Measurements from ENCODE around the gene MOGAT1. TPM values are rescaled to one million over a fixed set of nuclear protein-coding genes. Genes with fewer than 3 reads are reported as not detected.

The MOGAT1 gene
- total RNA-seq, 1 experiment from 2014 or later: not detected

DNA sequence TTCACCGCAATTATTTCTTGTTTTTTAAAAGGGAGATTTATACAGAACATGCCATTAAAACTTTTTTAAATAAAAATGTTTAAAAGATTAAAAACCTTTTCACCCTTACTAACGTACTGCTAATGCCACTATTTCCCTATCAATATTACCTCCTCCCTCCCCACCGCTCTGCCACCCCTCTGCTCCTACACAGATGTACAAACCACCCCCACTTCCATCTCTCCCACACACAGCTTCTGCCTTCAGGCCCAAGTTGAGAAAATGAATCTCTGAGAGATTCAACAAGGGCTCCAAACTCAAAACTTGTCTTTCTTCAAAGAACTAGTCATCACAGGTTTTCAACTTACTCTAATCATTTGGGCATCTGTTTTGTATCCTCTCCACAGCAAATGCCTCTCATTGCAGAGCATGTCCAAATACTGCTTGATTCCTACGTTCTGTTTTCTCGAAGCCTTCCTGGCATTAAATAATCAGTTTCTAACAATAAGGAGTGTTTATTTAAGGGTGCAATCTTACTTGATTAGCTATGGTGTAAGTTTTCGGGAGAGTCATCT lies 47.6 kb upstream of the MOGAT1 start:
- H3K4me1 ChIP-seq (ENCODE audit: insufficient read depth, low read length, poor library complexity, severe bottlenecking): no peaks in the 10 kb centered on the region
- no peak overlapping the region for H3K27ac ChIP-seq (ENCODE audit: low read depth, low read length, poor library complexity, severe bottlenecking)
- intact Hi-C loops (cut with micrococcal nuclease; ENCODE audit: unreplicated experiment): no loop called here
- H3K9me3 ChIP-seq (ENCODE audit: low read depth, low read length, poor library complexity, severe bottlenecking): no peaks in the 10 kb centered on the region
- POLR2A ChIA-PET (ENCODE audit: low non-redundant PET): no interaction called here
- BruUV-seq (replicated peaks): no TSS peak
- H3K27me3 ChIP-seq (replicated peaks; ENCODE audit: insufficient read depth, low read depth, low read length, poor library complexity): no peaks in the 10 kb centered on the region
- no peak for DNase-seq (ENCODE audit: low spot score)
- TF ChIP-seq, protein P1, sequence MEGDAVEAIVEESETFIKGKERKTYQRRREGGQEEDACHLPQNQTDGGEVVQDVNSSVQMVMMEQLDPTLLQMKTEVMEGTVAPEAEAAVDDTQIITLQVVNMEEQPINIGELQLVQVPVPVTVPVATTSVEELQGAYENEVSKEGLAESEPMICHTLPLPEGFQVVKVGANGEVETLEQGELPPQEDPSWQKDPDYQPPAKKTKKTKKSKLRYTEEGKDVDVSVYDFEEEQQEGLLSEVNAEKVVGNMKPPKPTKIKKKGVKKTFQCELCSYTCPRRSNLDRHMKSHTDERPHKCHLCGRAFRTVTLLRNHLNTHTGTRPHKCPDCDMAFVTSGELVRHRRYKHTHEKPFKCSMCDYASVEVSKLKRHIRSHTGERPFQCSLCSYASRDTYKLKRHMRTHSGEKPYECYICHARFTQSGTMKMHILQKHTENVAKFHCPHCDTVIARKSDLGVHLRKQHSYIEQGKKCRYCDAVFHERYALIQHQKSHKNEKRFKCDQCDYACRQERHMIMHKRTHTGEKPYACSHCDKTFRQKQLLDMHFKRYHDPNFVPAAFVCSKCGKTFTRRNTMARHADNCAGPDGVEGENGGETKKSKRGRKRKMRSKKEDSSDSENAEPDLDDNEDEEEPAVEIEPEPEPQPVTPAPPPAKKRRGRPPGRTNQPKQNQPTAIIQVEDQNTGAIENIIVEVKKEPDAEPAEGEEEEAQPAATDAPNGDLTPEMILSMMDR (conservative IDR thresholded peaks at IDR 0.05; ENCODE audit: low read depth, low read length): no peak
- TF ChIP-seq EZH2 (IDR thresholded peaks at IDR 0.05; ENCODE audit: borderline replicate concordance, low read depth, low read length, poor library complexity, severe bottlenecking): no peak
- peaks cover 83% of the 10 kb centered on the region for H3K36me3 ChIP-seq (ENCODE audit: insufficient read depth, low read length, poor library complexity, severe bottlenecking)
- CTCF ChIA-PET: no interaction called here
- H3K4me3 ChIP-seq (ENCODE audit: low read depth, low read length, poor library complexity, severe bottlenecking): no peak overlapping the region

DNA sequence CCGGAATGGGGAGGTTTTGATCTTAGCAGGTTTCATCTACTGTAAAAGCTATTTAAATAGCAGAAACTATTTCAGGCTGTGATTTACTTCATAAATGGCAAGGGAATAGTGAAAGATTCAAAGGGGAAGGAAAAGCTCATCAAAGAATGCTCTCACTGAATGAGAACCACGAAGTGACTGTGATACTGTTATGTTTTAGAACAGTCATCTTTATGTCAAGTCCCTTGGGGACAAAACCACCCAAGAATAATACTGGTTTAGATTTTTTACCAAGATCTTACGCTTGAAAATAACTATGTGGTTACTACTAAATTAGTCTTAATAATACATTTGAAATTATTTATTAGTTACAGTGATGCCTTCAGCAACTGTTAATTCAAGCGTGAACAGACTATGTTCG lies 43.7 kb upstream of the MOGAT1 start:
- Histone ChIP-seq H3K27me3 (replicated peaks; ENCODE audit: insufficient read depth, low read depth, low read length, poor library complexity) (no peaks in the 10 kb centered on the region), H3K4me3 (ENCODE audit: low read depth, low read length, poor library complexity, severe bottlenecking) (no peak overlapping the region), H3K9me3 (ENCODE audit: low read depth, low read length, poor library complexity, severe bottlenecking) (no peaks in the 10 kb centered on the region), H3K4me1 (ENCODE audit: insufficient read depth, low read length, poor library complexity, severe bottlenecking) (no peaks in the 10 kb centered on the region), H3K27ac (ENCODE audit: low read depth, low read length, poor library complexity, severe bottlenecking) (no peak overlapping the region), H3K36me3 (ENCODE audit: insufficient read depth, low read length, poor library complexity, severe bottlenecking) (peaks cover 93% of the 10 kb centered on the region)
- no peak for DNase-seq (ENCODE audit: low spot score)
- intact Hi-C loops (cut with micrococcal nuclease; ENCODE audit: unreplicated experiment): no loop called here
- ChIA-PET POLR2A (ENCODE audit: low non-redundant PET) (no interaction called here), CTCF (no interaction called here)
- no TSS peak for BruUV-seq (replicated peaks)
- no peak for TF ChIP-seq EZH2 (IDR thresholded peaks at IDR 0.05; ENCODE audit: borderline replicate concordance, low read depth, low read length, poor library complexity, severe bottlenecking)

DNA sequence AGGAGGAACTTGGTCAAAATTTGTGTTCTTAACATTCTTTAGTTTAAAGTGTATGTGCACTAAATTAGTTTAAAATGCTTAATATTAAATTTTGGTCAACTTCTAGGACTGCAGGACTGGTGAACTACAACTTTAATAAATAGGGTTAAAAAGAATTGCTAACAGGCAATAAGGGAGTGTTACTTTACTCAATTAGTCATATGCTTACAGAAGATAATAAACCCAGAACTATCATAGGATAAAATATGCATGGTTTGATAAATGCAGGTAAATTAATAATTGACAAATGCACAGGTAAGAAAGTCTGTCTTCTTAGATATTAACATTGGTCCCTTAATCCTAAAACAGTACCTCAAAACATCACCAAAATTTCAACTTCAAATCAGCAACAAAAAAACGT lies 36.2 kb upstream of the MOGAT1 start:
- ChIA-PET POLR2A (ENCODE audit: low non-redundant PET) (no interaction called here), CTCF (no interaction called here)
- no peaks in the 10 kb centered on the region for H3K4me1 ChIP-seq (ENCODE audit: insufficient read depth, low read length, poor library complexity, severe bottlenecking)
- H3K27ac ChIP-seq (ENCODE audit: low read depth, low read length, poor library complexity, severe bottlenecking): no peak overlapping the region
- BruUV-seq (replicated peaks): no TSS peak
- TF ChIP-seq EZH2 (IDR thresholded peaks at IDR 0.05; ENCODE audit: borderline replicate concordance, low read depth, low read length, poor library complexity, severe bottlenecking): no peak
- TF ChIP-seq, protein P1 (conservative IDR thresholded peaks at IDR 0.05; ENCODE audit: low read depth, low read length): no peak
- H3K36me3 ChIP-seq (ENCODE audit: insufficient read depth, low read length, poor library complexity, severe bottlenecking): peaks cover 86% of the 10 kb centered on the region
- no peaks in the 10 kb centered on the region for H3K9me3 ChIP-seq (ENCODE audit: low read depth, low read length, poor library complexity, severe bottlenecking)
- no peaks in the 10 kb centered on the region for H3K27me3 ChIP-seq (replicated peaks; ENCODE audit: insufficient read depth, low read depth, low read length, poor library complexity)
- intact Hi-C loops (cut with micrococcal nuclease; ENCODE audit: unreplicated experiment): no loop called here
- H3K4me3 ChIP-seq (ENCODE audit: low read depth, low read length, poor library complexity, severe bottlenecking): no peak overlapping the region
- DNase-seq (ENCODE audit: low spot score): no peak

DNA sequence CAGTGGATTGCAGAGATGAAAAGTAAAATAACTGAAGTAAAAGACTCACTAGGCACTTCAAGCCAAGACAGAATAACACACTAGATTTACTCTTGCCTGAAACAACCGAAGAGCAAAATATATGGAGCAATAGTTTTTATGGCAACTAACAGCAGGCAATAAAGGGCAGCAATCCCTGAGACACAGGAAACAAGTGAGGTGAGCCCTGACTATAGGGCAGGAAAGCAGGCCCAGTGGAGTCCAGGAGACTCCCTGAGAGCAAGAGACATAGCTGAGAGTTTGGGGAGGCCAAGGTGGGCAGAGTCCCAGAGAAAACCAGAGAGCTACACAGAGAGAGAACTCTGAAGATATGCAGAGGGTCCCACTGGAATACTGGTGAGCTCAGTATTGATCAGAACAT lies 34.4 kb upstream of the MOGAT1 start:
- H3K4me3 ChIP-seq (ENCODE audit: low read depth, low read length, poor library complexity, severe bottlenecking): no peak overlapping the region
- H3K27me3 ChIP-seq (replicated peaks; ENCODE audit: insufficient read depth, low read depth, low read length, poor library complexity): no peaks in the 10 kb centered on the region
- DNase-seq (ENCODE audit: low spot score): no peak
- no peaks in the 10 kb centered on the region for H3K9me3 ChIP-seq (ENCODE audit: low read depth, low read length, poor library complexity, severe bottlenecking)
- ChIA-PET CTCF (no interaction called here), POLR2A (ENCODE audit: low non-redundant PET) (interaction anchor here (0.7 kb wide), 1 partner anchor 307 kb away, joined by 4 read pairs; no protein-coding TSS in a partner anchor)
- no peaks in the 10 kb centered on the region for H3K4me1 ChIP-seq (ENCODE audit: insufficient read depth, low read length, poor library complexity, severe bottlenecking)
- BruUV-seq (replicated peaks): no TSS peak
- intact Hi-C loops (cut with micrococcal nuclease; ENCODE audit: unreplicated experiment): no loop called here
- H3K27ac ChIP-seq (ENCODE audit: low read depth, low read length, poor library complexity, severe bottlenecking): no peak overlapping the region
- TF ChIP-seq EZH2 (IDR thresholded peaks at IDR 0.05; ENCODE audit: borderline replicate concordance, low read depth, low read length, poor library complexity, severe bottlenecking): no peak
- TF ChIP-seq, protein P1 (conservative IDR thresholded peaks at IDR 0.05; ENCODE audit: low read depth, low read length): no peak
- peaks cover 85% of the 10 kb centered on the region for H3K36me3 ChIP-seq (ENCODE audit: insufficient read depth, low read length, poor library complexity, severe bottlenecking)

Measured in A673 (cell line).